A673 (cell line): ENCODE results near the gene IGF2R. TPM values are rescaled to one million over a fixed set of nuclear protein-coding genes. Genes with fewer than 3 reads are reported as not detected.

Experiments used
- BruUV-seq: library from RNA; stranded (reverse); fragments of 400-500 nt; replicated peaks from 2 replicates; lab custom pipeline; 2021; lab: Mats Ljungman, UMichigan
- CTCF ChIA-PET: fragments of 300-600 bp; sonication (Branson Sonifier 250); formaldehyde crosslinking; loops from one replicate; lab custom pipeline; 2022; ENCODE audit warnings: antibody characterized with exemption; lab: Charles Lee
- POLR2A ChIA-PET: fragments of 300-600 bp; sonication (Branson Sonifier 250); formaldehyde crosslinking; loops from one replicate; lab custom pipeline; 2022; ENCODE audit warnings: antibody characterized with exemption; ENCODE audit not compliant: low non-redundant PET; lab: Charles Lee
- DNase-seq: peaks from one replicate; pipeline ENCODE4 v3.0.0-alpha.2; 2015; ENCODE audit warnings: low spot score
- H3K27ac ChIP-seq: fragments of 200-600 bp; sonication (generic); 2 replicates; pipeline ENCODE4 v1.5.1; 2016; ENCODE audit warnings: mixed run types, low read depth, mild to moderate bottlenecking, mixed read lengths, antibody characterized with exemption, low read length; ENCODE audit not compliant: poor library complexity, severe bottlenecking
- H3K27me3 ChIP-seq: fragments of 200-600 bp; sonication (generic); replicated peaks from 2 replicates; pipeline ENCODE4 v1.6.1; 2017; ENCODE audit warnings: mixed run types, low read depth, mild to moderate bottlenecking, mixed read lengths, antibody characterized with exemption, low read length; ENCODE audit not compliant: insufficient read depth, poor library complexity
- H3K36me3 ChIP-seq: fragments of 200-600 bp; sonication (generic); 2 replicates; pipeline ENCODE4 v1.6.1; 2016; ENCODE audit warnings: mixed run types, mild to moderate bottlenecking, mixed read lengths, antibody characterized with exemption, low read length; ENCODE audit not compliant: insufficient read depth, poor library complexity, severe bottlenecking
- H3K4me1 ChIP-seq: fragments of 200-600 bp; sonication (generic); 2 replicates; pipeline ENCODE4 v1.6.1; 2017; ENCODE audit warnings: mixed run types, mild to moderate bottlenecking, mixed read lengths, antibody characterized with exemption, low read length; ENCODE audit not compliant: insufficient read depth, poor library complexity, severe bottlenecking
- H3K4me3 ChIP-seq: fragments of 200-600 bp; sonication (generic); 2 replicates; pipeline ENCODE4 v1.5.1; 2016; ENCODE audit warnings: low read depth, mixed run types, mild to moderate bottlenecking, mixed read lengths, low read length; ENCODE audit not compliant: poor library complexity, severe bottlenecking
- H3K9me3 ChIP-seq: fragments of 200-600 bp; sonication (generic); 2 replicates; pipeline ENCODE4 v1.6.1; 2016; ENCODE audit warnings: mixed run types, low read depth, mild to moderate bottlenecking, mixed read lengths, antibody characterized with exemption, low read length; ENCODE audit not compliant: poor library complexity, severe bottlenecking
- CTCF ChIP-seq: fragments of 300-800, 200-600 bp; sonication (generic); conservative IDR thresholded peaks from 2 replicates; pipeline ENCODE4 v1.5.1; 2017; ENCODE audit warnings: low read depth, mild to moderate bottlenecking, antibody characterized with exemption, low read length, moderate library complexity, mixed read lengths
- EZH2 ChIP-seq: fragments of 200-600 bp; sonication (generic); IDR thresholded peaks from 2 replicates; pipeline ENCODE4 v1.6.1; 2017; ENCODE audit warnings: borderline replicate concordance, low read depth, mild to moderate bottlenecking, mixed read lengths, antibody characterized with exemption, low read length; ENCODE audit not compliant: poor library complexity, severe bottlenecking
- intact Hi-C: fragments of 100-400 bp; cut with micrococcal nuclease; formaldehyde crosslinking; loops from one replicate; pipeline ENCODE4 v1.10.0; 2022; ENCODE audit not compliant: unreplicated experiment
- total RNA-seq: library from RNA; stranded (reverse); gene quantifications from 2 replicates; pipeline ENCODE4 v1.2.3, GENCODE V29; 2021

The IGF2R gene
- total RNA-seq, 1 experiment from 2014 or later, result 67.4 TPM

- Histone ChIP-seq H3K9me3 (no peaks in the 10 kb centered on the region), H3K36me3 (peaks cover 22% of the 10 kb centered on the region), H3K27ac (no peak overlapping the region), H3K4me3 (no peak overlapping the region), H3K4me1 (no peaks in the 10 kb centered on the region), H3K27me3 (no peaks in the 10 kb centered on the region)
- ChIA-PET CTCF (no interaction called here), POLR2A (no interaction called here)
- DNase-seq, result no peak
- intact Hi-C loops, result no loop called here
- TF ChIP-seq CTCF (no peak), EZH2 (no peak)
- no TSS peak for BruUV-seq
Observed at GRCh38 chr6:160035693-160036330, 66.9 kb downstream of the IGF2R start.

- no peak overlapping the region for H3K4me3 ChIP-seq
Observed at GRCh38 chr6:160036331-160036695, 67.4 kb downstream of the IGF2R start.

GRCh38 chr6:160036790-160037206, 67.9 kb downstream of the IGF2R start:
- no peak for TF ChIP-seq EZH2
- no peak for TF ChIP-seq CTCF
- Histone ChIP-seq H3K27me3 (no peaks in the 10 kb centered on the region), H3K27ac (no peak overlapping the region), H3K9me3 (no peaks in the 10 kb centered on the region), H3K36me3 (peaks cover 22% of the 10 kb centered on the region), H3K4me3 (no peak overlapping the region), H3K4me1 (no peaks in the 10 kb centered on the region)
- intact Hi-C loops, result no loop called here
- POLR2A ChIA-PET, result no interaction called here
- DNase-seq, result no peak
- CTCF ChIA-PET, result no interaction called here
- no TSS peak for BruUV-seq

More at GRCh38 chr6:160036331-160036695, 67.4 kb downstream of the IGF2R start:
- no peak for DNase-seq
- intact Hi-C loops, result no loop called here
- no TSS peak for BruUV-seq
- no peak overlapping the region for H3K27ac ChIP-seq
- no peaks in the 10 kb centered on the region for H3K4me1 ChIP-seq
- H3K9me3 ChIP-seq, result no peaks in the 10 kb centered on the region
- peaks cover 23% of the 10 kb centered on the region for H3K36me3 ChIP-seq
- ChIA-PET POLR2A (no interaction called here), CTCF (no interaction called here)
- TF ChIP-seq CTCF, result no peak
- no peak for TF ChIP-seq EZH2
- H3K27me3 ChIP-seq, result no peaks in the 10 kb centered on the region
